ENCODE data around the gene WNT9A. TPM values are rescaled to one million over a fixed set of nuclear protein-coding genes. Genes with fewer than 3 reads are reported as not detected.
"Not testable (repeated sequence)": the region's sequence is repeated elsewhere in the genome, so short reads cannot be mapped to it uniquely, and the experiment has no call there.

The WNT9A gene
- total RNA-seq, 6 donors from 2014 or later: 4.2 to 15.5 (median 10.9) TPM

DNA sequence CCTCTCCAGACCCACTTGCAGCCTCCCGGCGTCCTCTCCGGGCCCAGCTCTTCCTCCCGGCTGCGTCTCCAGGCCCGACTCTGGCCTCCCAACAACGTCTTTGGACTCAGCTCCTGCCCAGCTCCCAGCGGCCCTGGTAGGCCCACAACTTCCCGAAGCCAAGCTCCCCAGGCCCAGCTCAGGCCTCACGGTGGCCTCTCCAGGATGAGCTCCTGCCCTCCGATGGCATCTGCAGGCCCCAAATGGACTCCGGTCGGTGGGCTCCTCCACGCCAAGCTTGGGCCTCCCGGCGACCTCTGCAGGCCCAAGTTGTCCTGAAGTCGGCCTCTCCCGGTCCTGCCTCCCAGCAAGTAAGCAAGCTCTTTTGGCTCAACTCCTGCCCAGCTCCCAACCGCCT, 24.5 kb upstream of the WNT9A start:
- H3K36me3 ChIP-seq; H3K4me3 ChIP-seq; H3K9me3 ChIP-seq; ATAC-seq (ENCODE audit: low FRiP score in 2 of 2); H3K27me3 ChIP-seq; H3K27ac ChIP-seq; H3K4me1 ChIP-seq: not testable (repeated sequence)
- 82 to 95% methylated on average over 7 to 18 of the region's 19 CpGs for WGBS, 2 donors
- DNase-seq: peak in 1 of 2 donors; percentile 51

DNA sequence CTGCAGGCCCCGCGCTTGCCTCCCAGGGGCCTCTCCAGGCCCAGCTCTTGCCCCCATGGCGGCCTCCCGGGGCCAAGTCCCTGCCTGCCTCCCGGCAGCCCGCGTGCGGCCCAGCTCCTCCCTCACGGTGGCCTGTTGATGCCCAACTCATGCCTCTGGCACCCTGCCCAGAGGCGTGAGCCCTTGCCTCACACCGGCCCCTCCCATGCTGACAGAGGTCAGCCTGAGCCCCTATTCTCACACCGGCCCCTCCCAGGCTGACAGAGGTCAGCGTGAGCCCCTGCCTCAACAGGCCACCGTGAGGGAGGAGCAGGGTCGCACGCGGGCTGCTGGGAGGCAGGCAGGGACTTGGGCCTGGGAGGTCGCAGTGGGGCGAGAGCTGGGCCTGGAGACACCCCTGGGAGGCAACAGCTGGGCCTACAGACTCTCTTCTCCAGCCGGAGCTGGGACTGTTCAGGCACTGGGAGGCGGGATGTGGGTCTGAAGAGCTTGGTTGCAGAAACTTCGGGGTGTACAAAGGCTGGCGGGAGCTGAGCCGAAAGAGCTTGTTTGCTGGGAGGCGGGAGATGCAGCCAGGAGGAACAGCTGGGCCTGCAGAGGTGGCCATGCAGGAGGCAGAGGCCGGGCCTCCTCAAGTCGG, 24.0 kb upstream of the WNT9A start:
- WGBS, 2 donors: 88 to 89% methylated on average over 16 to 20 of the region's 27 CpGs
- H3K4me3 ChIP-seq; H3K4me1 ChIP-seq; H3K27ac ChIP-seq; H3K27me3 ChIP-seq; H3K9me3 ChIP-seq; ATAC-seq (ENCODE audit: low FRiP score in 2 of 2); H3K36me3 ChIP-seq: not testable (repeated sequence)
- DNase-seq: peak in 1 of 2 donors; percentile 74

DNA sequence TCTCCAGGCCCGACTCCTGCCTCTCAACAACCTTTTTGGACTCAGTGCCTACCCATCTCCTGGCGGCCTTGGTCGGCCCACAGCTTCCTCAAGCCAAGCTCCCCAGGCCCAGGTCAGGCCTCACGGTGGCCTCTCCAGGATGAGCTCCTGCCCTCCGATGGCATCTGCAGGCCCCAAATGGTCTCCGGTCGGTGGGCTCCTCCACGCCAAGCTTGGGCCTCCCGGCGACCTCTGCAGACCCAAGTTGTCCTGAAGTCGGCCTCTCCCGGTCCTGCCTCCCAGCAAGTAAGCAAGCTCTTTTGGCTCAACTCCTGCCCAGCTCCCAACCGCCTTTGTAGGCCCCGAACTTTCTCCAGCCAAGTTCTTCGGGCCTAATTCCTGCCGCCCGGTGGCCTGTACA, 23.5 kb upstream of the WNT9A start:
- WGBS, 2 donors: 98 to 100% methylated on average over 2 to 9 of the region's 17 CpGs
- not testable (repeated sequence) for H3K4me1 ChIP-seq; H3K27me3 ChIP-seq; H3K9me3 ChIP-seq; ATAC-seq (ENCODE audit: low FRiP score in 2 of 2); H3K4me3 ChIP-seq; H3K36me3 ChIP-seq; H3K27ac ChIP-seq
- peak in 1 of 2 donors; percentile 46 for DNase-seq

DNA sequence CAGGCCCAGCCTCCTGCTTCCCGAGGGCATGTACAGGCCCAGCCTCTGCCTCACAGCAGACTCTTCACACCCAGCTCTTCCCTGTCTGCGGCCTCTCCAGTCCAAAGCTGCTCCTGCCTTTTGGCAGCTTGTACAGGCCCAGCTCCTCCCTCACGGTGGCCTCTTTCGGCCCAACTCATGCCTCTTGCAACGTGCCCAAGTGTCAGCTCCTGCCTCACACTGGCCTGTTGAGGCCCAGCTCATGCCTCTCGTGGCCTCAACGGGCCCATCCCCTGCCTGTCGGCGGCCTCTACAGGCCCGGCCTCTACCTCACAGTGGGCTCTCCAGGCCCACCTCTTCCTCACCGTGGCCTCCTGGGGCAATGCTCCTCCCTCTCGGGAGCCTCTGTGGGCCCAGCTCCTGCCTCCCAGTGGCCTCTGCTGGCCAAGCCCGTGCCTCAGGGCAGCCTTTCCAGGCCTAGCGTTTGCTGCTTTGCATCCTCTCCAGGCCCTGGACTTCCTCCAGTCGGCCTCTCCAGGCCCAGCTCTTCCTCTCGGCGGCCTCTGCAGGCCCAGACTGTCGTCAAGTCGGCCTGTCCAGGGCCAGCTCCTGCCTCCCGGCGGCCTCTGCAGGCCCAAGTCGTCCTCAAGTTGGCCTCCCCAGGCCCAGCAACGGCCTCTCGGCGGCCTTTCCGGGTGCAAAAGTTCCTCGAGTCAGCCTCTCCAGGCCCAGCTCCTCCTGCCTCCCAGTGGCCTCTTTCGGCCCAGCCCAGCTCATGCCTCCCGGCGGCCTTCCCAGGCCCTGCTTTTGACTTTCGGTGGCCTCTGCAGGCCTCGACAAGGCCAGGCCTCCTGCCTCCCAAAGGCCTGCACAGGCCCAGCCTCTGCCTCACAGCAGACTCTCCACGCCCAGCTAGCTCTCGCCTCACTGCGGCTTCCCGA, 22.6 kb upstream of the WNT9A start:
- WGBS, 2 donors: 87 to 93% methylated on average over 33 to 36 of the region's 36 CpGs
- H3K4me1 ChIP-seq; H3K27ac ChIP-seq; H3K9me3 ChIP-seq; H3K27me3 ChIP-seq; H3K36me3 ChIP-seq; ATAC-seq (ENCODE audit: low FRiP score in 2 of 2); H3K4me3 ChIP-seq: not testable (repeated sequence)
- peak in 1 of 2 donors; percentile 72 for DNase-seq

DNA sequence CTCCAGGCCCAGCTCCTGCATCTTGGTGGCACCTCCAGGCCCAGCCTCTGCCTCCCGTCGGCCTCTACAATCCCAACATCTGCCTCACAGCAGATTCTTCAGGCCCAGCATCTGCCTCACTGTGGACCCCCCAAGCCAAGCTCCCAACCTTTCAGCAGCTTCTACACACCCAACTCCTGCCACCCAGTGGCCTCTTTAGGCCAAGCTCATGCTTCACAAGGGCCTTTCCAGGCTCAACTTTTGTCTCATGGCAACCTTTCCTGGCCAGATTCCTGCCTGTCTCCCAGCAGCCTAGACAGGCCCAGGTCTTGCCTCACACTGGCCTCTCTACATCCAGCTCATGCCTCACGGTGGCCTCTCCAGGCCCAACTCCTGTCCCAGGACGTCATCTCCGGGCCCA, 20.1 kb upstream of the WNT9A start:
- not testable (repeated sequence) for H3K27ac ChIP-seq; H3K9me3 ChIP-seq; H3K4me1 ChIP-seq; H3K4me3 ChIP-seq; ATAC-seq (ENCODE audit: low FRiP score in 2 of 2); H3K27me3 ChIP-seq; DNase-seq; H3K36me3 ChIP-seq
- whole genome bisulfite sequencing, 2 donors: 82 to 83% methylated on average over 3 to 5 of the region's 5 CpGs

DNA sequence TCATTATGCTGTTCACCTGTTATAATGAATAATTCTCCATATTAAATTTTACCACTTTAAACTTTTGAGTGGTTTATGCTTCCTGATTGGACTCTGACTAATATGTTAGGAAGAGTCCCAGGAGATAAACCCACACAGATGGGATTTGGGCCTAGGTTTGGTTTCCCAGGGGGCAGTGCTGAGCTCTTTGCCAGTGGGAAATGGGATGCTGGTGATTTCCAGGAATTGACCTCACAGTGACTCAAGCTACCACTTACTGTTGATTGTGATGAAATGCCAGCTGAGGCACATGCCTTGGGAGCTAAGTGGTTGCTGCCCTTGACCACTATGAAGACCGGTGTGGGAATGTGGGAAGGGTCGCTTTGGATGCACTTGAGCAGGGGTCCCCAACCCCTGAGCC, 19.0 kb upstream of the WNT9A start:
- ATAC-seq (ENCODE audit: low FRiP score in 2 of 2): not testable (repeated sequence)
- 80% methylated on average over 1 to 2 of the region's 2 CpGs for WGBS, 2 donors

DNA sequence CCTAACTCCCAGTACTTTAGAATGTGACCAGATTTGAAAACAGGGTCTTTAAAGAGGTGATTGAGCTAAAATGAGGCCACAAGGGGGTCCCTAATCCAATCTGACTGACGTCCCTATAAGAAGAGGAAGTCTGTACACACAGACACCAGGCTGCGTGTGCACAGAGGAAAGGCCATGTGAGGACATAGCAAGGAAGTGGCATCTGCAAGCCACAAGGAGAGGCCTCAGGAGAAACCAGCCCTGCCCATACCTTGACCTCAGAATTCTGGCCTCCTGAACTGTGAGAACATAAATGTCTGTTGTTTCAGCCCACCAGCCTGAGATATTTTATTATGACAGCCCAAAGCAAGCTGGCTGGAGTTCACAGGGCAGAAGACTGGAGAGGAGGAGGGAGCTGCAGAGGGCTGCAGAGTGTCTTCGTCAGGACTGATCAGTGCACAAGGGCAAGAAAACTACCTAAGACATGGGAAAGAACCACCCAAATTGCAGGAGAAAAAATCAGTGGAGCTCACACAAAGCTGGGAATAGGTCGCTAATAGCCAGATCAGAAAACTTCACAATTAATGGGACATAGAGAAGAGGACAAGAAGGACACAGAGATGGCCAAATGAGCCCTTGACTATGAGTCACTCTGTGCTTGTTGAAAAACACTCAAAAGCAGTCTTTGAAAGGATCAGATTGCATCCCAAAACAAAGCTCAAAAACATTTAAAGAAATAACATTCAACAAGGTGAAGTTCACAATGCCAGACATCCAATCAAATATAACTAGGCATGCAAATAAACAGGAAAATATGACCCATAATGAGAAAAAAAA, 14.1 kb upstream of the WNT9A start:
- no peaks in the 10 kb centered on the region for H3K9me3 ChIP-seq
- no peak overlapping the region for H3K4me3 ChIP-seq
- H3K27me3 ChIP-seq: no peaks in the 10 kb centered on the region
- ATAC-seq (ENCODE audit: low FRiP score in 2 of 2) (no peak), DNase-seq (no peak)
- no peaks in the 10 kb centered on the region for H3K4me1 ChIP-seq
- TF ChIP-seq, protein P1, sequence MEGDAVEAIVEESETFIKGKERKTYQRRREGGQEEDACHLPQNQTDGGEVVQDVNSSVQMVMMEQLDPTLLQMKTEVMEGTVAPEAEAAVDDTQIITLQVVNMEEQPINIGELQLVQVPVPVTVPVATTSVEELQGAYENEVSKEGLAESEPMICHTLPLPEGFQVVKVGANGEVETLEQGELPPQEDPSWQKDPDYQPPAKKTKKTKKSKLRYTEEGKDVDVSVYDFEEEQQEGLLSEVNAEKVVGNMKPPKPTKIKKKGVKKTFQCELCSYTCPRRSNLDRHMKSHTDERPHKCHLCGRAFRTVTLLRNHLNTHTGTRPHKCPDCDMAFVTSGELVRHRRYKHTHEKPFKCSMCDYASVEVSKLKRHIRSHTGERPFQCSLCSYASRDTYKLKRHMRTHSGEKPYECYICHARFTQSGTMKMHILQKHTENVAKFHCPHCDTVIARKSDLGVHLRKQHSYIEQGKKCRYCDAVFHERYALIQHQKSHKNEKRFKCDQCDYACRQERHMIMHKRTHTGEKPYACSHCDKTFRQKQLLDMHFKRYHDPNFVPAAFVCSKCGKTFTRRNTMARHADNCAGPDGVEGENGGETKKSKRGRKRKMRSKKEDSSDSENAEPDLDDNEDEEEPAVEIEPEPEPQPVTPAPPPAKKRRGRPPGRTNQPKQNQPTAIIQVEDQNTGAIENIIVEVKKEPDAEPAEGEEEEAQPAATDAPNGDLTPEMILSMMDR (IDR thresholded peaks at IDR 0.05): no peak
- TF ChIP-seq EP300 (IDR thresholded peaks at IDR 0.05): no peak
- no peak for TF ChIP-seq POLR2AphosphoS5 (IDR thresholded peaks at IDR 0.05)
- TF ChIP-seq POLR2A (IDR thresholded peaks at IDR 0.05): no peak
- 52 to 53% methylated on average over 4 of the region's 4 CpGs for WGBS, 2 donors
- no peaks in the 10 kb centered on the region for H3K36me3 ChIP-seq
- H3K27ac ChIP-seq: no peak overlapping the region

More for the DNA sequence above, 19.0 kb upstream of the WNT9A start:
- H3K36me3 ChIP-seq, H3K27ac ChIP-seq, H3K4me1 ChIP-seq, H3K27me3 ChIP-seq, H3K9me3 ChIP-seq, DNase-seq, H3K4me3 ChIP-seq: not testable (repeated sequence)

All from upper lobe of left lung (tissue), 6 donors.